Natural killer cell (primary cell): ENCODE results near the gene NAXE. TPM values are rescaled to one million over a fixed set of nuclear protein-coding genes. Genes with fewer than 3 reads are reported as not detected.
A peak's percentile ranks its signal among the peaks of the same experiment; 100 is the strongest.

ENCODE experiments used
- ATAC-seq, 3 donors: fragments of 150-1000 bp in 2 of 3; fragments of 200-7000 bp in 1 of 3; cut with Tn5 transposase; 1 replicate in 1 of 3; 2 replicates in 2 of 3; pipeline ENCODE4 v1.10.0; 2021; ENCODE audit warnings: mild to moderate bottlenecking in 2 of 3, moderate library complexity in 2 of 3
- DNase-seq, 2 donors: peaks; one replicate each; pipeline versions ENCODE4 v3.0.0 to v3.0.0-alpha.2; 2013 to 2021; ENCODE audit warnings: mixed read lengths in 1 of 2
- H3K27ac ChIP-seq: one replicate; pipeline ENCODE4 v1.5.1; 2013; ENCODE audit warnings: mild to moderate bottlenecking, low read length
- H3K27me3 ChIP-seq: one replicate; pipeline ENCODE4 v1.6.1; 2013; ENCODE audit warnings: low read length; ENCODE audit not compliant: control insufficient read depth, insufficient read depth
- H3K36me3 ChIP-seq: one replicate; pipeline ENCODE4 v1.6.1; 2013; ENCODE audit warnings: low read length; ENCODE audit not compliant: control insufficient read depth, insufficient read depth
- H3K4me1 ChIP-seq: one replicate; pipeline ENCODE4 v1.6.1; 2013; ENCODE audit warnings: low read length; ENCODE audit not compliant: control insufficient read depth, insufficient read depth
- H3K4me3 ChIP-seq: one replicate; pipeline ENCODE4 v1.5.1; 2013; ENCODE audit warnings: low read length
- H3K9me3 ChIP-seq: one replicate; pipeline ENCODE4 v1.6.1; 2013; ENCODE audit warnings: low read length; ENCODE audit not compliant: control insufficient read depth, insufficient read depth
- H3K27ac Mint-ChIP-seq, 2 donors: one replicate each; pipeline ENCODE4 v1.8.0; 2022; ENCODE audit warnings: mild to moderate bottlenecking in 2 of 2, mixed read lengths in 2 of 2, moderate library complexity in 1 of 2
- H3K27me3 Mint-ChIP-seq, 2 donors: one replicate each; pipeline ENCODE4 v1.8.0; 2022; ENCODE audit warnings: low read depth in 2 of 2, mixed read lengths in 2 of 2
- H3K36me3 Mint-ChIP-seq: one replicate; pipeline ENCODE4 v1.8.0; 2022; ENCODE audit warnings: mixed read lengths
- H3K4me1 Mint-ChIP-seq, 2 donors: one replicate each; pipeline ENCODE4 v1.8.0; 2022; ENCODE audit warnings: mixed read lengths in 2 of 2
- H3K4me3 Mint-ChIP-seq: one replicate; pipeline ENCODE4 v1.8.0; 2022; ENCODE audit warnings: mild to moderate bottlenecking, moderate library complexity, mixed read lengths
- H3K9me3 Mint-ChIP-seq, 2 donors: one replicate each; pipeline ENCODE4 v1.8.0; 2022; ENCODE audit warnings: mixed read lengths in 2 of 2
- WGBS: methylation state at CpG from one replicate; pipeline ENCODE4 v1.1.7; 2013; ENCODE audit warnings: missing lambda C conversion rate; ENCODE audit not compliant: insufficient coverage; 5-methylcytosine and 5-hydroxymethylcytosine counted together
- intact Hi-C: fragments of 100-400 bp; cut with micrococcal nuclease; formaldehyde crosslinking; loops from one replicate; pipeline ENCODE4 v1.14.2; 2022
- total RNA-seq, 4 donors: library from RNA; stranded (reverse); fragments of 120-200 nt in 1 of 4; gene quantifications; one replicate each; pipeline versions ENCODE4 v1.2.3 to v1.2.4, GENCODE V29; 2013 to 2022
- TF ChIP-seq, protein P1 (sequence below): fragments of 200-600 bp; IDR thresholded peaks from one replicate; pipeline ENCODE4 v1.8.0; 2022; ENCODE audit warnings: antibody characterized with exemption

Gene NAXE
- total RNA-seq, 3 donors from 2014 or later (not counting 1 experiment from before 2014, with no cell fraction given): 32.6 to 52.5 (median 36.6) TPM

DNA sequence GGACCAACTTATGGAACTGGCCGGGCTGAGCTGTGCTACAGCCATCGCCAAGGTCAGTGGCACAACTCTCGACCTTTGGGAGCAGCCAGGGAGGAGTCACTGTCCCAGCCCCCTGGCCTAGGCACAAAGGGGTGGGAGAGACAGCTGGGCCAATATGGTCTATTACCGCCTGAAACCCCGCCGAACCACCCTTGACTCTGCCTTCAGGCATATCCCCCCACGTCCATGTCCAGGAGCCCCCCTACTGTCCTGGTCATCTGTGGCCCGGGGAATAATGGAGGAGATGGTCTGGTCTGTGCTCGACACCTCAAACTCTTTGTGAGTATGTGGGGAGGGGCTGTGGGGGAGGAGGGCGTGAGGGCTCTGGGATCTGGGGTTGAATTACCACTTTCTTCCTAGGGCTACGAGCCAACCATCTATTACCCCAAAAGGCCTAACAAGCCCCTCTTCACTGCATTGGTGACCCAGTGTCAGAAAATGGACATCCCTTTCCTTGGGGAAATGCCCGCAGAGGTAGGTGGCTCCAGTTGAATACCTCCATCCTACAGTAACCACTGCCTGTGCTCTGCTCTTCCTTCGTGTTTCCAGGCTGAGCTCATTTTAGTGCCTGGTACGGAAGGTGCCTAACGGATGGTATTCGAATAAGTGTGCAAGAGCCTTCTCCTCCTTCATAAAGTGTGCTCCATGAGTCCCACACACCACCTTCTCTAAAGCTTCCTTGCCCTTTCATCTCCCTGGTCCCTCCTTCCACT is 758 bp downstream of the NAXE start:
- H3K4me3 ChIP-seq: peak overlapping the region; percentile 57
- no peaks in the 10 kb centered on the region for H3K27me3 Mint-ChIP-seq
- intact Hi-C loops: no loop called here

DNA sequence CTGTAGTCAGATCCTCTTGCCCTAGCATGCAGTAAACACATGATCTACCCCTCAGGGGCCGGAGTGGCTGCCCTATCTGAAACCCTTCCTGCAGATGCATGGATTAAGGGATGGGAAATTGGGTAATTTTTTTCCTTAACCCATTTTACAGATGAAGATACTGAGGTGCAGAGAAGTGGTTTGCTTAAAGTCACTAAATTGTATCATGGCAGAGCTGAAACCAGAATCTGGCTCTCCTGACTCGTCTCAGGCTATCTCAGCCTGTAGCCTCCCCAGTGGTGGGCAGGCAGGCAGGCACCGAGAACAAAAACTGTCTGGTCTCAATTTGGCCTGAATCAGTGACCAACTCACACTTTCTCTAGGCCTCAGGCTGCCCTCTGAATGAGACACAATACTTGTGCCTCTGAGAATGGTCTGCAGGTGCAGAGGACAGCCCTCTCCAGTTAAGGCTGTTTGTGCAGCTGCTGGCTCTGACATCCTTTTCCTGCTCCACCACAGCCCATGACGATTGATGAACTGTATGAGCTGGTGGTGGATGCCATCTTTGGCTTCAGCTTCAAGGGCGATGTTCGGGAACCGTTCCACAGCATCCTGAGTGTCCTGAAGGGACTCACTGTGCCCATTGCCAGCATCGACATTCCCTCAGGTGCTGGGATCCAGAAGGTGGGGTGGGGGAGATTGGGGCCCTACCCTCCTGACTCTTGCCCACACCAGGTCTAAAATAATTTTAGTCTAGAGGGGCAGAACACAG is 1.5 kb downstream of the NAXE start:
- Histone ChIP-seq H3K9me3 (no peaks in the 10 kb centered on the region), H3K27ac (no peak overlapping the region), H3K27me3 (no peaks in the 10 kb centered on the region), H3K4me3 (no peak overlapping the region), H3K4me1 (peaks cover 16% of the 10 kb centered on the region), H3K36me3 (peaks cover 17% of the 10 kb centered on the region)
- Mint-ChIP-seq H3K36me3 (no peaks in the 10 kb centered on the region), H3K9me3 (no peaks in the 10 kb centered on the region), H3K27me3 (no peaks in the 10 kb centered on the region), H3K4me3 (peak overlapping the region; percentile 85), H3K4me1 (peaks cover 14 to 20% of the 10 kb centered on the region in 2 donors), H3K27ac (peak overlapping the region in 1 of 2 donors; percentile 58)
- TF ChIP-seq, protein P1, sequence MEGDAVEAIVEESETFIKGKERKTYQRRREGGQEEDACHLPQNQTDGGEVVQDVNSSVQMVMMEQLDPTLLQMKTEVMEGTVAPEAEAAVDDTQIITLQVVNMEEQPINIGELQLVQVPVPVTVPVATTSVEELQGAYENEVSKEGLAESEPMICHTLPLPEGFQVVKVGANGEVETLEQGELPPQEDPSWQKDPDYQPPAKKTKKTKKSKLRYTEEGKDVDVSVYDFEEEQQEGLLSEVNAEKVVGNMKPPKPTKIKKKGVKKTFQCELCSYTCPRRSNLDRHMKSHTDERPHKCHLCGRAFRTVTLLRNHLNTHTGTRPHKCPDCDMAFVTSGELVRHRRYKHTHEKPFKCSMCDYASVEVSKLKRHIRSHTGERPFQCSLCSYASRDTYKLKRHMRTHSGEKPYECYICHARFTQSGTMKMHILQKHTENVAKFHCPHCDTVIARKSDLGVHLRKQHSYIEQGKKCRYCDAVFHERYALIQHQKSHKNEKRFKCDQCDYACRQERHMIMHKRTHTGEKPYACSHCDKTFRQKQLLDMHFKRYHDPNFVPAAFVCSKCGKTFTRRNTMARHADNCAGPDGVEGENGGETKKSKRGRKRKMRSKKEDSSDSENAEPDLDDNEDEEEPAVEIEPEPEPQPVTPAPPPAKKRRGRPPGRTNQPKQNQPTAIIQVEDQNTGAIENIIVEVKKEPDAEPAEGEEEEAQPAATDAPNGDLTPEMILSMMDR: no peak
- WGBS: 96% methylated on average over 6 of the region's 8 CpGs
- ATAC-seq (no peak), DNase-seq (no peak)
- intact Hi-C loops: no loop called here

More for the DNA sequence above, 758 bp downstream of the NAXE start:
- no peak for ATAC-seq
- Mint-ChIP-seq H3K27ac (peak overlapping the region; percentile 82 to 87), H3K36me3 (no peaks in the 10 kb centered on the region), H3K9me3 (no peaks in the 10 kb centered on the region), H3K4me3 (peak overlapping the region; percentile 85), H3K4me1 (peaks cover 14 to 20% of the 10 kb centered on the region in 2 donors)
- no peak for DNase-seq
- Histone ChIP-seq H3K27ac (peak overlapping the region; percentile 59), H3K4me1 (peaks cover 16% of the 10 kb centered on the region), H3K36me3 (peaks cover 10% of the 10 kb centered on the region), H3K27me3 (no peaks in the 10 kb centered on the region), H3K9me3 (no peaks in the 10 kb centered on the region)
- TF ChIP-seq, protein P1: no peak
- 64% methylated on average over 11 of the region's 16 CpGs for WGBS

DNA sequence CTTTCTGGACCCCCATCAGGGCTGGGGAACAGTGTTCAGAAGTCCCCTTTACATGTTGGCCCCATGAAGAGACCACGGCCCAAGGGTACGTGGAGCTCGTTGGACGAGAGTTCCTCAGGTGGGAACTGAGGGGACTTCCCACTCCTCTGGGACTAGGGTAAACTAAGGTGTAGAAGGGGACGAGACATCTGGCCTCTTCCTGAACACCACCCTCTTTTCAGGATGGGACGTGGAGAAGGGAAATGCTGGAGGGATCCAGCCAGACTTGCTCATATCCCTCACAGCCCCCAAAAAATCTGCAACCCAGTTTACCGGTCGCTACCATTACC is 2.0 kb downstream of the NAXE start:
- ATAC-seq: no peak
- H3K36me3 ChIP-seq: peaks cover 19% of the 10 kb centered on the region

More for the DNA sequence above, 2.0 kb downstream of the NAXE start:
- no peaks in the 10 kb centered on the region for H3K9me3 ChIP-seq
- intact Hi-C loops: no loop called here
- no peak overlapping the region for H3K27ac Mint-ChIP-seq
- H3K27me3 Mint-ChIP-seq: no peaks in the 10 kb centered on the region
- H3K4me1 Mint-ChIP-seq: peaks cover 14 to 20% of the 10 kb centered on the region in 2 donors
- H3K27ac ChIP-seq: no peak overlapping the region
- DNase-seq: no peak
- H3K4me3 Mint-ChIP-seq: no peak overlapping the region
- H3K4me3 ChIP-seq: no peak overlapping the region
- H3K4me1 ChIP-seq: peaks cover 16% of the 10 kb centered on the region
- H3K9me3 Mint-ChIP-seq: no peaks in the 10 kb centered on the region
- TF ChIP-seq, protein P1: no peak
- WGBS: 89% methylated on average over 5 of the region's 8 CpGs
- H3K36me3 Mint-ChIP-seq: no peaks in the 10 kb centered on the region
- H3K27me3 ChIP-seq: no peaks in the 10 kb centered on the region
